ENCODE data around the gene ZNF101.

DNA sequence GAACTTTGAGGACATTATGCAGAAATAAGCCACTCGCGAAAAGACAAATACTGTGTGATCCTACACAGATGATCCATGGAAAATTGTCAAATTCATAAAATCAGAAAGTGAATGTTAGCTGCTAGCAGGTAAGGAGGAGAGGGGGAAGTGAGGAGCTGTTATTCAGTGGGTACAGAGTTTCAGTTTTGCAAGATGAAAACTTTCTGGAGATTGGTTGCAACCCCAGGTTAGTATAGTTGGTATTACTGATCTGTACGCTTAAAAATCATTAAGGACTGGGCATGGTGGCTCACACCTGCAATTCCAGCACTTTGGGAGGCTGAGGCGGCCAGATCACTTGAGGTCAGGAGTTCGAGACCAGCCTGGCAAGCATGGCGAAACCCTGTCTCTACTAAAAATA, 17.9 kb downstream of the ZNF101 start:
- TF ChIP-seq, protein P1, sequence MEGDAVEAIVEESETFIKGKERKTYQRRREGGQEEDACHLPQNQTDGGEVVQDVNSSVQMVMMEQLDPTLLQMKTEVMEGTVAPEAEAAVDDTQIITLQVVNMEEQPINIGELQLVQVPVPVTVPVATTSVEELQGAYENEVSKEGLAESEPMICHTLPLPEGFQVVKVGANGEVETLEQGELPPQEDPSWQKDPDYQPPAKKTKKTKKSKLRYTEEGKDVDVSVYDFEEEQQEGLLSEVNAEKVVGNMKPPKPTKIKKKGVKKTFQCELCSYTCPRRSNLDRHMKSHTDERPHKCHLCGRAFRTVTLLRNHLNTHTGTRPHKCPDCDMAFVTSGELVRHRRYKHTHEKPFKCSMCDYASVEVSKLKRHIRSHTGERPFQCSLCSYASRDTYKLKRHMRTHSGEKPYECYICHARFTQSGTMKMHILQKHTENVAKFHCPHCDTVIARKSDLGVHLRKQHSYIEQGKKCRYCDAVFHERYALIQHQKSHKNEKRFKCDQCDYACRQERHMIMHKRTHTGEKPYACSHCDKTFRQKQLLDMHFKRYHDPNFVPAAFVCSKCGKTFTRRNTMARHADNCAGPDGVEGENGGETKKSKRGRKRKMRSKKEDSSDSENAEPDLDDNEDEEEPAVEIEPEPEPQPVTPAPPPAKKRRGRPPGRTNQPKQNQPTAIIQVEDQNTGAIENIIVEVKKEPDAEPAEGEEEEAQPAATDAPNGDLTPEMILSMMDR (IDR thresholded peaks at IDR 0.05), result no peak
- TF ChIP-seq POLR2A (IDR thresholded peaks at IDR 0.05) (no peak), EP300 (IDR thresholded peaks at IDR 0.05) (no peak)

Measured in tibial nerve (tissue), 4 donors.